Kidney epithelial cell (primary cell): ENCODE data around the gene LUC7L3. TPM values are rescaled to one million over a fixed set of nuclear protein-coding genes. Genes with fewer than 3 reads are reported as not detected.
"Not testable (repeated sequence)": the region's sequence is repeated elsewhere in the genome, so short reads cannot be mapped to it uniquely, and the experiment has no call there.

Source experiments
- DNase-seq: peaks from one replicate; pipeline ENCODE4 v3.0.0-alpha.2; 2010; ENCODE audit warnings: low read depth
- H3K27me3 ChIP-seq: 2 replicates; pipeline ENCODE4 v1.6.0; 2011; ENCODE audit warnings: low read length; ENCODE audit not compliant: control insufficient read depth, insufficient read depth
- H3K36me3 ChIP-seq: 2 replicates; pipeline ENCODE4 v1.5.1; 2011; ENCODE audit warnings: low read length; ENCODE audit not compliant: control insufficient read depth, insufficient read depth
- H3K4me3 ChIP-seq: 2 replicates; pipeline ENCODE4 v1.5.1; 2011; ENCODE audit warnings: low read depth, mild to moderate bottlenecking, control low read depth, low read length
- total RNA-seq: library from RNA; depleted of rRNA; stranded (reverse); fragments of >200 nt; gene quantifications from 2 replicates; pipeline ENCODE4 v1.2.3, GENCODE V29; 2015
- TF ChIP-seq, protein P1 (sequence below): IDR thresholded peaks from 2 replicates; pipeline ENCODE4 v1.5.1; 2011; ENCODE audit warnings: mild to moderate bottlenecking, moderate library complexity, low read length, control low read depth, inconsistent platforms; ENCODE audit not compliant: insufficient read depth, poor library complexity, severe bottlenecking

LUC7L3 gene
- total RNA-seq, 1 donor from 2014 or later = 31.5 TPM

DNA sequence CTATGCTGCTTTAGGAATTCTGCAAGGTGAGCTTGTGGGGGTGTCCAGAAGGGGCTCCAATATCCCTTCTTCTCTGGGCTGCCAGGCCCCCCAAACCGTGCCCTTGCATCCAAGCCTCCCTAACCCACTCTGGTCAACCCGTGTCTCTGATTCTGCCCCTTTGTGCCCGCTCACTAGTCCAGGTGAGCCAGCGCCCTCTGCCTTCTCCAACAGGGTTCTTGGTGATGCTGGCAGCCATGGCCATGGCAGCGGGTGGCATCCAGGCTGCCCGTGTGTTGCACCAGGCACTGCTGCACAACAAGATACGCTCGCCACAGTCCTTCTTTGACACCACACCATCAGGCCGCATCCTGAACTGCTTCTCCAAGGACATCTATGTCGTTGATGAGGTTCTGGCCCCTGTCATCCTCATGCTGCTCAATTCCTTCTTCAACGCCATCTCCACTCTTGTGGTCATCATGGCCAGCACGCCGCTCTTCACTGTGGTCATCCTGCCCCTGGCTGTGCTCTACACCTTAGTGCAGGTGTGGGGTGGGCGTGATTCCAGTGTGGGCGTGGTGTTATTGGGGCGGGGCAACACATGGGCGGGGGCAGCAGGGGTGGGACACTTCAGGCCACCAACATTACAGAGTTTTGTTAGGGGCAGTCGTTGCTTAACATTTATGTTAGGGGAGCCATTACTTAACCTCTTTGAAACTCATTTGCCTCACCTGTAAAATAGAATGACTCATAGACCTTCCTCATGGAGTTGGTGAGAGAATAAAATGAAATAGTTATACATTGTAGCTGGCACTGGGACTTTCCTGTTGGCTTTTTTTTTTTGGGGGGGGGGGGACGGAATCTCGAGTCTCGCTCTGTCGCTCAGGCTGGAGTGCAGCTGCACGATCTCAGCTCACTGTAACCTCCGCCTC, 43.1 kb upstream of the LUC7L3 start:
- Histone ChIP-seq H3K4me3 (no peak overlapping the region), H3K36me3 (no peaks in the 10 kb centered on the region), H3K27me3 (no peaks in the 10 kb centered on the region)
- TF ChIP-seq, protein P1, sequence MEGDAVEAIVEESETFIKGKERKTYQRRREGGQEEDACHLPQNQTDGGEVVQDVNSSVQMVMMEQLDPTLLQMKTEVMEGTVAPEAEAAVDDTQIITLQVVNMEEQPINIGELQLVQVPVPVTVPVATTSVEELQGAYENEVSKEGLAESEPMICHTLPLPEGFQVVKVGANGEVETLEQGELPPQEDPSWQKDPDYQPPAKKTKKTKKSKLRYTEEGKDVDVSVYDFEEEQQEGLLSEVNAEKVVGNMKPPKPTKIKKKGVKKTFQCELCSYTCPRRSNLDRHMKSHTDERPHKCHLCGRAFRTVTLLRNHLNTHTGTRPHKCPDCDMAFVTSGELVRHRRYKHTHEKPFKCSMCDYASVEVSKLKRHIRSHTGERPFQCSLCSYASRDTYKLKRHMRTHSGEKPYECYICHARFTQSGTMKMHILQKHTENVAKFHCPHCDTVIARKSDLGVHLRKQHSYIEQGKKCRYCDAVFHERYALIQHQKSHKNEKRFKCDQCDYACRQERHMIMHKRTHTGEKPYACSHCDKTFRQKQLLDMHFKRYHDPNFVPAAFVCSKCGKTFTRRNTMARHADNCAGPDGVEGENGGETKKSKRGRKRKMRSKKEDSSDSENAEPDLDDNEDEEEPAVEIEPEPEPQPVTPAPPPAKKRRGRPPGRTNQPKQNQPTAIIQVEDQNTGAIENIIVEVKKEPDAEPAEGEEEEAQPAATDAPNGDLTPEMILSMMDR = no peak
- no peak for DNase-seq

DNA sequence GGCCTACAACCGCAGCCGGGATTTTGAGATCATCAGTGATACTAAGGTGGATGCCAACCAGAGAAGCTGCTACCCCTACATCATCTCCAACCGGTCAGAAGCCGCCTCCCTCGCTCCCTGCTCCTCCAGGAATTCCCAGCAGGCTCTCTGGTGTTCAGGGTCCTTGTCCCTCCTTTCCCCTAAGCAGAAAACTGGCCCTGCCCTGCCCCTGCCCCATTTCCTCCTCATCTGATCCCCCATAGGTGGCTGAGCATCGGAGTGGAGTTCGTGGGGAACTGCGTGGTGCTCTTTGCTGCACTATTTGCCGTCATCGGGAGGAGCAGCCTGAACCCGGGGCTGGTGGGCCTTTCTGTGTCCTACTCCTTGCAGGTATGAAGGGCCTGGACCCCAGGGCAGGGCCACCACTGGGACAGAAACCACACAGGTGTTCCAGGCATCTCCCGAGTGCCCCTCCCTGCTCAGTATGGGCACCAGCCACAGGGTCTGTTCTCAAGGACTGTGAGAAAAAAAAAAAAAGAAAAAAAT, 41.5 kb upstream of the LUC7L3 start:
- no peak for DNase-seq
- Histone ChIP-seq H3K27me3 (no peaks in the 10 kb centered on the region), H3K4me3 (no peak overlapping the region), H3K36me3 (no peaks in the 10 kb centered on the region)
- TF ChIP-seq, protein P1 = no peak

DNA sequence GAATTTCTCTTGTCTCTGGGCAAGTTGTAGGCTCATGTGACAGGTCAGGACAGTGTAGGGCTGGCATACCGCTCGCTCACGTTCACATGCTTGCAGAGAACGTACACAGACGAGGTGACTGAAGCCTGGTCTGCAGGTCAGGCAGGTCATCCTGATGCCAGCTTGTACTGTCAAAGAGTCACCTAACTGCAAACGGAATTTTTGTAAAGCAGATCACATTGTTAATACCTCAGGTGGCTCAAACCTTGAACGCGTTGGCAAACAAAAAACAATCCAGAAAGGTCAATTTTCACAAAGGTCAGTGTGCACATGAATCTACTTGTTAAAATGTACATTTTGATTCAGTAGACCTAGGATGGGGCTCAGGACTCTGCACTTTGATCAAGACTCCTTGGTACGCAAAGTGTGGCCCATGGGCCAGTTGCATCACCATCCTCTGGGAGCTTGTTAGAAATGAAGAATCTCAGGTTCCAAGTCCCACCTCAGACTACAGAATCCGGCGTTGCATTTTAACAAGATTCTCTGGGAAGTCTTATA, 40.3 kb upstream of the LUC7L3 start:
- Histone ChIP-seq H3K36me3 (no peaks in the 10 kb centered on the region), H3K4me3 (no peak overlapping the region), H3K27me3 (no peaks in the 10 kb centered on the region)
- TF ChIP-seq, protein P1 = no peak
- DNase-seq = no peak

DNA sequence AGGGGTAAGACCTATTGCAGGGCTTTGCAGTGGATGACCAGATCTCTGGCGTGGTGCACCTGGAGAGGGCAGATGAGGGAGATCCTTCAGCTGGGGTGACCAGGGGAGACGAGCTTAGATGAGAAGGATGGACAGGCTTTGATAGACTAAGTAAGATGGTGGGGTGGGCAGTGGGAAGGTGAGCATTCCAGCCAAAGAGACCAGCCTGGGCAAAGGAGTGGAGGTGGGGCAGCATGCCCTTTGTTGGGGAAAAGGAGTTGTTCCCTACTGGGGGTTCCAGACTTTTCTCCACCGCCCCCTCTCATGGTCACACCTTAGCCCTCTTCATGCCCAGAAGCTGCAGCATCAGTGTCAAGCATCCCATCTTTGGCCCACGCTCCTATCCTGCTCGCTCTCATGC, 39.3 kb upstream of the LUC7L3 start:
- Histone ChIP-seq H3K4me3 (no peak overlapping the region), H3K27me3 (no peaks in the 10 kb centered on the region), H3K36me3 (no peaks in the 10 kb centered on the region)
- TF ChIP-seq, protein P1 = no peak
- DNase-seq = no peak

DNA sequence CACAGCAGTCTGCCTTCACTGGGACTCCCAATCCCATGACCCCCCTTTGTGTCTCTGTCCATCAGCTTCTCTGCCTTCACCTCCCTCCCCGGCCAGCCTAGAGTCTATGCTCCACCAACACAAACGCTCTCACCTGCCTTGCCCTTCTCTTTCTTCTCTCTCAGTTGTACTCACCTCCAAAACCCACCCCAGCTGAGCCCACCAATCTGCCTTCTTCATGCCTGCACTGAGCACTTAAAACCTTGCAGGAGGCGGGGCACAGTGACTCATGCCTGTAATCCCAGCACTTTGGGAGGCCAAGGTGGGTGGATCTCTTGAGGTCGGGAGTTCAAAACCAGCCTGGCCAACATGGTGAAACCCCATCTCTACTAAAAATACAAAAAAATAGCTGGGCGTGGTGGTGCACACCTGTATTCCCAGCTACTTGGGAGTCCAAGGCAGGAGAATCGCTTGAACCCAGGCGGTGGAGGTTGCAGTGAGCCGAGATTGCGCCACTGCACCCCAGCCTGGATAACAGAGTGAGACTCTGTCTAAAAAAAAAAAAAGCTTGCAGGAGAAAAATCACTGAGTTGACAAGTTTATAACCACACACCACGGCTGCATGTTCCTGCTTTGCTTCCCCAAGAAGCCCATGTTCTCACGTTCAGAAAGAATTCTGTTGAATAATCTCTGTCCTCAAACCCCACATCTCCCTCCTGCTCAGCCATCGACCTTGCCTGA, 38.7 kb upstream of the LUC7L3 start:
- H3K27me3 ChIP-seq, H3K36me3 ChIP-seq, H3K4me3 ChIP-seq, DNase-seq: not testable (repeated sequence)
